BE2C (cell line): Measurements from ENCODE around the gene SLC25A10.

ENCODE experiments used
- DNase-seq: peaks from one replicate; pipeline ENCODE4 v3.0.0-alpha.2; 2020
- H3K27me3 ChIP-seq: fragments of 250-450 bp; sonication (Bioruptor Pico); 2 replicates; pipeline ENCODE4 v1.5.1; 2020; ENCODE audit warnings: mild to moderate bottlenecking
- H3K36me3 ChIP-seq: fragments of 250-450 bp; sonication (Bioruptor Pico); 2 replicates; pipeline ENCODE4 v1.5.1; 2020; ENCODE audit warnings: mild to moderate bottlenecking
- H3K4me1 ChIP-seq: fragments of 250-450 bp; sonication (Bioruptor Pico); 2 replicates; pipeline ENCODE4 v1.5.1; 2020
- H3K4me3 ChIP-seq: 2 replicates; pipeline ENCODE4 v1.5.1; 2011; ENCODE audit warnings: low read depth, low read length
- H3K9me3 ChIP-seq: fragments of 250-450 bp; sonication (Bioruptor Pico); 2 replicates; pipeline ENCODE4 v1.5.1; 2020
- TF ChIP-seq, protein P1 (sequence below): IDR thresholded peaks from 2 replicates; pipeline ENCODE4 v1.5.1; 2012; ENCODE audit warnings: mild to moderate bottlenecking, low read depth, low read length

The SLC25A10 gene

DNA sequence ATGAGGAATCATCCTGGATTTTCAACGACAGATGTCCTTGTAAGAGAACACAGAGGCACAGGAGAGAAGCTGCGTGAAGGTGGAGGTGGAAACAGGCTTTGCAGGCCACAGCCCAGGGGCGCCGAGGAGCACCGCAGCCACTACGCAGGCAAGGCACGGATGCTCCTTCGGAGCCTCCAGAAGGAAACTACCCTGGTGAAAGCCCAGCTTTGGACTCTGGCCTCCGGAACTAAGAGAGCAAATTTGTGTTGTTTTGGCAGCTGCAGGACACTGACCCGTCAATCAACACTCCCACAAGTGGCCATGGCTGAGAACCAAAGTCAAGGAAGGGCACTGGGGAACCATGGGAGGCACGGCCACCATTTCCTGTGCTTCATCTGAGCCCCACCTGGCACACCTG, 31.9 kb upstream of the SLC25A10 start:
- Histone ChIP-seq H3K36me3 (no peaks in the 10 kb centered on the region), H3K27me3 (no peaks in the 10 kb centered on the region), H3K9me3 (no peaks in the 10 kb centered on the region), H3K4me3 (no peak overlapping the region), H3K4me1 (no peaks in the 10 kb centered on the region)
- TF ChIP-seq, protein P1, sequence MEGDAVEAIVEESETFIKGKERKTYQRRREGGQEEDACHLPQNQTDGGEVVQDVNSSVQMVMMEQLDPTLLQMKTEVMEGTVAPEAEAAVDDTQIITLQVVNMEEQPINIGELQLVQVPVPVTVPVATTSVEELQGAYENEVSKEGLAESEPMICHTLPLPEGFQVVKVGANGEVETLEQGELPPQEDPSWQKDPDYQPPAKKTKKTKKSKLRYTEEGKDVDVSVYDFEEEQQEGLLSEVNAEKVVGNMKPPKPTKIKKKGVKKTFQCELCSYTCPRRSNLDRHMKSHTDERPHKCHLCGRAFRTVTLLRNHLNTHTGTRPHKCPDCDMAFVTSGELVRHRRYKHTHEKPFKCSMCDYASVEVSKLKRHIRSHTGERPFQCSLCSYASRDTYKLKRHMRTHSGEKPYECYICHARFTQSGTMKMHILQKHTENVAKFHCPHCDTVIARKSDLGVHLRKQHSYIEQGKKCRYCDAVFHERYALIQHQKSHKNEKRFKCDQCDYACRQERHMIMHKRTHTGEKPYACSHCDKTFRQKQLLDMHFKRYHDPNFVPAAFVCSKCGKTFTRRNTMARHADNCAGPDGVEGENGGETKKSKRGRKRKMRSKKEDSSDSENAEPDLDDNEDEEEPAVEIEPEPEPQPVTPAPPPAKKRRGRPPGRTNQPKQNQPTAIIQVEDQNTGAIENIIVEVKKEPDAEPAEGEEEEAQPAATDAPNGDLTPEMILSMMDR = no peak
- DNase-seq = no peak

DNA sequence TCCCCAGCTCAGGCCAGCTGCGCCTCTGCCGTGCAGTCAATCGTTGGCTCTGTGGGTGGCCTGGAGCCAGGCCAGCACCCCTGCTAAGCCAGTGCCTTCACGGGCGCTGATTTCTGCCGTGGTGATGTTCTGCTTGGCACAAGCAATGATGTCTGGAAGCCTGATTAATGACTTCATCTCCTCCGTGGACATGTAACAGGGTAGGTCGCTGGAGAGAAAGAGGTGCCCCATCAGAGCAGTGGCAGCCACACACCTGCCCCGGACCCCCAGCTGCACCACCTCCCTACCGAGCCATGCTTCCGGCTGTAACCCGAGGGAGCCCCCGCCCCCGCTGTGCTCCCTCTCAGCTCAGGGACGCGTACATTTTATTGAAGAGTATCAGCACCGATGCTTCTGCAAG, 30.4 kb upstream of the SLC25A10 start:
- Histone ChIP-seq H3K4me3 (no peak overlapping the region), H3K9me3 (no peaks in the 10 kb centered on the region), H3K4me1 (no peaks in the 10 kb centered on the region), H3K36me3 (peaks cover 10% of the 10 kb centered on the region), H3K27me3 (no peaks in the 10 kb centered on the region)
- TF ChIP-seq, protein P1 = no peak
- no peak for DNase-seq

DNA sequence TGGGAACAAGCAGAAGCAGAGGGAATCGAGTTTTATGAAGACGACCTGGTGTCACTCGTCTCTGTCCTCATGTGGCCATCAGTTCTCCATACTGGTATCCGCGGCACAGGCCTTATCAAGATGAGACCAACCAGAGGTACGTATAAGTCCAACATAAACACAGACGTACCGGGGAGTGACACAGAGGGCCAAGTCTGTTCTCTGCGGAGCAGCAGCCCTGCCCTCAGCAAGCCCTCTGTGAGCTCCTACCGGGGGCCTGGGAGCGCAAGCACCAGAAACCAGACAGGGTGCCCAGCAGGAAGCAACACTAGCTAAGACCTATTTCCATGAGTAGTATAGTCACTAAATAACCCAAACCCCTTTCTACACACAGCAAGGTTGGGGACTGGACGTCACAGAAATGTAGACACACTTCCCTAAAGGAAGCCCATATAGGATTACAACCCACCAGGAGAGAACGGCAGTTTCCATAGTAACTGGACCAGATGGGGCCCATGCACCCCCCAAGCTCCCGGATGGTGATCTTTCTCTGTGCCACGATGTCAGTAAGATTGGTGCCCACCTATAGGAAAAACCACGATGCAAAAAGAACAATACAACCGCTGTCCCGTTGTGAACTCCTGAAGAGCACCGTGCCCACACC, 29.4 kb upstream of the SLC25A10 start:
- Histone ChIP-seq H3K9me3 (no peaks in the 10 kb centered on the region), H3K27me3 (no peaks in the 10 kb centered on the region), H3K4me1 (no peaks in the 10 kb centered on the region), H3K36me3 (peaks cover 20% of the 10 kb centered on the region), H3K4me3 (peak overlapping the region; percentile 92)
- TF ChIP-seq, protein P1 = no peak
- no peak for DNase-seq

DNA sequence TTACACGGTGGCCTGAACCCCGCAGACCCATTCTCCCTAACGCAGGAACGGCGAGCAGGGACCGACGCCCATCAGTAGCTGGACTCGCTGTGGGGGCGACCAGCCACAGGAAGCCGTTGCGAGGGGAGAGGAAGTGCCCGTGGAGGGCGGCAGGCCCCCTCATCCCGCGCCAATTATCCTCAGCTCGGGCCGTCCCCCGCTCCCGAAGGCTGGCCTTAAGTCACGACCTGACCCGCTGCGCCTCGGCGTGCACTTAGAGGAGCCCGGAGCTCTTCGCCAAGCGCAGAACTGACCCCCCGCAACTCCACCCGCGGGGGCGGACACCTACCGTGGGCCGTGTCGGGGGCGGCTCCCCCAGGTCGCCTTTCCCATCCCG, 28.9 kb upstream of the SLC25A10 start:
- TF ChIP-seq, protein P1 = no peak
- no peak for DNase-seq
- Histone ChIP-seq H3K4me1 (no peaks in the 10 kb centered on the region), H3K9me3 (no peaks in the 10 kb centered on the region), H3K36me3 (peaks cover 25% of the 10 kb centered on the region), H3K27me3 (no peaks in the 10 kb centered on the region), H3K4me3 (peak overlapping the region; percentile 92)

- Histone ChIP-seq H3K27me3 (no peaks in the 10 kb centered on the region), H3K4me1 (no peaks in the 10 kb centered on the region), H3K4me3 (peak within 1 kb of the TSS; percentile 92), H3K9me3 (no peaks in the 10 kb centered on the region), H3K36me3 (peaks cover 31% of the 10 kb centered on the region)
- peak; percentile 98 for DNase-seq
- TF ChIP-seq, protein P1 = no peak
Observed at GRCh38 chr17:81683584-81684441, 28.3 kb upstream of the SLC25A10 start, which contains the start of the genes ARL16 and HGS. Gene ARL16, minus strand, starts transcription at chr17:81683797. Its CDS starts 44 bp downstream, at chr17:81683753. Gene HGS, plus strand, starts transcription at chr17:81684011. Its CDS starts 56 bp downstream, at chr17:81684067.
